Ecto neural progenitor cell (in vitro differentiated cells): ENCODE data around the gene SENP7.
A peak's percentile ranks its signal among the peaks of the same experiment; 100 is the strongest.
"Not testable (repeated sequence)": the region's sequence is repeated elsewhere in the genome, so short reads cannot be mapped to it uniquely, and the experiment has no call there.

ENCODE experiments used
- DNase-seq: peaks from one replicate; pipeline ENCODE4 v3.0.0-alpha.2; 2018; ENCODE audit warnings: low spot score

SENP7 gene

GRCh38 chr3:101325393-101326134 lies 187.4 kb downstream of the SENP7 start:
- no peak for DNase-seq

GRCh38 chr3:101320475-101320874 lies 192.5 kb downstream of the SENP7 start, which contains the start of gene IMPG2:
Gene IMPG2, minus strand, starts transcription at chr3:101320575. Its CDS starts 203 bp downstream, at chr3:101320372.
- DNase-seq: no peak

GRCh38 chr3:101319531-101319930 lies 193.5 kb downstream of the SENP7 start:
- DNase-seq: no peak

GRCh38 chr3:101312545-101312944 lies 200.5 kb downstream of the SENP7 start:
- DNase-seq: no peak

- DNase-seq: no peak
Measured at GRCh38 chr3:101311676-101312075, 201.3 kb downstream of the SENP7 start.

GRCh38 chr3:101310978-101311375 lies 202.0 kb downstream of the SENP7 start:
- no peak for DNase-seq

GRCh38 chr3:101308147-101308772 lies 204.8 kb downstream of the SENP7 start:
- DNase-seq: not testable (repeated sequence)

- no peak for DNase-seq
Measured at GRCh38 chr3:101303836-101304235, 209.2 kb downstream of the SENP7 start.

- DNase-seq: no peak
Measured at GRCh38 chr3:101303089-101303731, 209.8 kb downstream of the SENP7 start.

- peak; percentile 51 for DNase-seq
Measured at GRCh38 chr3:101300073-101300472, 212.9 kb downstream of the SENP7 start.

GRCh38 chr3:101292027-101292426 lies 221.0 kb downstream of the SENP7 start:
- no peak for DNase-seq

GRCh38 chr3:101288294-101288693 lies 224.7 kb downstream of the SENP7 start:
- DNase-seq: no peak

GRCh38 chr3:101284757-101285156 lies 228.3 kb downstream of the SENP7 start:
- DNase-seq: no peak

- no peak for DNase-seq
Measured at GRCh38 chr3:101281521-101282030, 231.4 kb downstream of the SENP7 start.

- DNase-seq: no peak
Measured at GRCh38 chr3:101279765-101280385, 233.1 kb downstream of the SENP7 start.

- no peak for DNase-seq
Measured at GRCh38 chr3:101279162-101279561, 233.8 kb downstream of the SENP7 start.

- DNase-seq: no peak
Measured at GRCh38 chr3:101278727-101279126, 234.3 kb downstream of the SENP7 start.
